IPS-18c (cell line): ENCODE data around the gene GASK1A.
"Not testable (repeated sequence)": the region's sequence is repeated elsewhere in the genome, so short reads cannot be mapped to it uniquely, and the experiment has no call there.

Experiments used
- H3K4me3 ChIP-seq: 2 replicates; pipeline ENCODE4 v1.7.0; 2013; ENCODE audit warnings: low read depth, mild to moderate bottlenecking, low read length, moderate library complexity; ENCODE audit not compliant: insufficient read depth
- H3K9me3 ChIP-seq: one replicate; pipeline ENCODE4 v1.6.1; 2013; ENCODE audit warnings: mild to moderate bottlenecking, low read length, moderate library complexity; ENCODE audit not compliant: control insufficient read depth, insufficient read depth

The GASK1A gene

DNA sequence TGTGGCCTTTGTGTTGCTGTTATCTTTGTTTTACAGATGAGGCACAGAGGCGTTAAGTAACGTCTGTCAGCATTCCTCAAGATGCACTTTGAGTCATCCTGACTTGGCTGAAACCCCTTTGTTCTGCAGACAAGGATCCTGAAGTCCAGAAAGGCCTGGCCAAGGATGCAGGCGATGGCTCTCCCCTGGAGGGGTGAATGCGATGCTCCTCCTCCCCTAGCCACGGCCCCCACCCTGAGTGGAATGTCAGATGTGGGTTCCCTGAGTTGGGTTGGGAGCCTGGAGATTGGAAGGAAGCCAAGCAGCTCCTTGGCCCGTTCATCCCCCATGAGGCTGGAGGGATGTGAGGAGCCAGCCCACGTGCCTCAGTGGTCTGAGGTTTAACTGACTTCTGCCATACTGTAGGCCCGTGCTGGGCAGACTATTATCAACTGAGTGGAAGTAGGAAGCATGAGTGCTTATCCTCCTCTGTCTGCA lies 83.5 kb downstream of the GASK1A start:
- H3K9me3 ChIP-seq, result no peaks in the 10 kb centered on the region
- no peak overlapping the region for H3K4me3 ChIP-seq

DNA sequence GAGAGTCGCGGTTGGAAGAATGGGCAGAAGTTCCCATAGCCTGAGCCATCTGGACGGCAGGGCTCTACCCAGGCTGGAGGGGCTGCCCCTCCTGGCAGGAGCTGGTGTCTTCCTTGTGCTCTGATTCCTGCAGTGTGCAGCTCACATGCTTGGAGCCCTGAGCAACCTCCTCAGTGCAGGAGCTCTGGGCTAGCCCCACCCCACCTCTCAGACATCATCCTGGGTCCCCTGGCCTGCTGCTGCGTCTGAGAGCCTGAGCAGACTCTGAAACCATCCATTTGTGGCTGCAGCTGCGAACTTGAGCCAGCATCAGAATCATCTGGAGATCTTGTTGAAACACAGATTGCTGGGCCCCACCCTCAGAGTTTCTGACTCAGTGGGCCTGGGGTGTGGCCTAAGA lies 84.0 kb downstream of the GASK1A start:
- H3K4me3 ChIP-seq, result no peak overlapping the region
- H3K9me3 ChIP-seq, result no peaks in the 10 kb centered on the region

DNA sequence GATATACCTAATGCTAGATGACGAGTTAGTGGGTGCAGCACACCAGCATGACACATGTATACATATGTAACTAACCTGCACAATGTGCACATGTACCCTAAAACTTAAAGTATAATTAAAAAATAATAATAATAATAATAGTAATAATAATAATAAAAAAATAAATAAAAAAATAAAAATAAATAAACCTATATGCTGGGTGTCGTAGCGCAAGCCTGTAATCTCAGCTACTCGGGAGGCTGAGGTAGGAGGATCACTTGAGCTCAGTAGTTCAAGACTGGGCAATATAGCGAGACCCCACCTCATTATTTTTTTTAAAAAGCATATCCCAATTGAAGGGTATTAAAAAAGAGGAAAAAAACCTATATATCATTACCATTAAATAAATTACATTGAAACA lies 91.6 kb downstream of the GASK1A start:
- H3K9me3 ChIP-seq, H3K4me3 ChIP-seq: not testable (repeated sequence)

DNA sequence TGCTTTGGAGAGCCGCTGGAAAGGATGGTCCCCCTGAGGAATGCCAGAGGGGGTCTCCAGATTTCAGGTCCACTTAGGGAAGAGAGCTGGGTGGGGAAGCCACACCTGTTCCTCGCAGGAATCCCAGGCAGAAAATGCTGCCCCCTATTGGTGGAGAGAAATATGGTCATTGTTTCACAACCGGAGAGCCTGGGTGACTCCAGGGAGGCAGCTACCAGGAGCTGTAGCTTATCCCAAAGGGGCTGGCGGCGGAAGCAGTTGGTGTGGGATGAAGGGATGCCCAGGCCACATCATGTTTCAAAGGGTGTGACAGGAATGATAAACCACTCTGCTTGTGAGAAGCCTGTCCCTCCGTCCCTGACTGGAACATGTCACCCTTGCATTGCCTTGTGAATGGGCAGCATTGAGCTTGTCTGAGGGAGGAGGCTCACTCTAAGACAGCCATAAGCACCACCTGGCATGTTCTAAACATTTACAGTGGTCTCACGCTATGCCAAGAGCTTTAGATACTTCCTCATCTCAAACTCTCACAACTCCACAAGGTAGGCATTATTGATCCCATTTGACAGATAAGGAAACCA lies 92.3 kb downstream of the GASK1A start:
- H3K4me3 ChIP-seq, result no peak overlapping the region
- no peaks in the 10 kb centered on the region for H3K9me3 ChIP-seq

DNA sequence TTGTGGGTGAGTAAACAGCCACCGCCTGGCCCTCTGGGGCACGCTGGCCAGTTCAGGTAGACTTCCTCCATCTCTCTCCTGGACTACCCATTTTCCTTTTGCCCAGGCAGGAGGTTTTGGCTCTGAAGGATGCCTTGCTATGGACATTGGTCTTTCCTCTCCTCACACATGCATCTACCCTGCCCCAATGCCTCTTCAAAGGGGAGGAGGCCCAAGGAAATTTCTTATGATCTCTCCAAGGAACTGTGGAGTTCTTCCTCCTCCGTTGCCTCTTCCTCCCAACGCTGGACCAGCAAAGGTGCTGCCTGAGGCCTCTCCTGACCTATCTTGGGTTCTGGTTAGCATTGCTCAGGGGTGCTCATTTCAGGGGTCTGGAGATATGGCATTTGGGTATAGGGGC lies 93.2 kb downstream of the GASK1A start:
- no peaks in the 10 kb centered on the region for H3K9me3 ChIP-seq
- no peak overlapping the region for H3K4me3 ChIP-seq

DNA sequence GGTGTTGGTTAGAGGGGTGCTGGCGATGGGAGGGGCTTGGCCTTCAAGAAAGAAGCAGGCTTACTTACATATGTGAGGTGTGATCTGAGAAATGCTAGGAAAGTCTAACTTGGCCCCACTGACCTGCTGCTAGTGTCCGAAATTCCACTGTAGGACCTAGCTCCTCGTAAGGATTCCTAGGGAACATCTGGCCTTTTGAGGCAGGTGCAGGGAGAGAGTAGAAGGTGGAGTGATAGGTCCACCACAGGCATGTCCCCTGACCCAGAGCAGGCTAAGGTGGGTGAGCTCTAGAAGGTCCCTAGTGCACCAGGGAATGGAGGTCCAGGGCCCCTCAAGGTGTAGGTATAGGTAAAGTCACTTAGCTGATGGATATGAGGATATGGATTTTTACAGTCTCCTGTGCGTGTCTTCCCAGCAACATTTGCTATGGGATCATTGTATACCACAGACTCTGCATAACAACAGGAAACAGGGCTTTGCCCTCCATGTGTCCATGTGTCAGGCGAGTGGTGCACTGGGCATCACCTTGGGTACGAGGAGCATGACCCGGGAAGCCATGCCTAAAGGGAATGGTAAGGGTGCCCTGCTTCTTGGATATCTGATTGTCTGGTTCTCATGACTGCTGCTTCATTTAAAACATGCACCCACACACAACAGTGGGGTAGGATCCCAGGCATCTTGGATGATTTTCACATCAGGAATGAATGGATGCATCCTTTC lies 94.2 kb downstream of the GASK1A start:
- Histone ChIP-seq H3K9me3 (no peaks in the 10 kb centered on the region), H3K4me3 (no peak overlapping the region)

DNA sequence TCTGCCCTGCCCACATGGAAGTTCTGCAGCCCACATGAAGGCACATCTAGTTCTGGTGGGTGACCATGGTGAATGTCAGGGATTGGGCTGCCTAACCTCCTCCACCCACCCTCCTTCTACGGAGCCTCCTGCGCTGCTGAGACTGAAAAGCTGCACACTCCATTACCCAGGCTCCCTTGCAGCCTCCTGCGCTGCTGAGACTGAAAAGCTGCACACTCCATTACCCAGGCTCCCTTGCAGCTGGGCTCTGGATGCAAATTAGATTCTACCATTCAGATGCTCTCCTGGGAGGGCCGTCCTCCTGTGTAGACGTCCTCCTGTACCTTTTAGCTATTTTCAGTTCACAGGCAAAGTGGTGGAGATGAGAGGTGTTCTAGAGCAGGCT lies 94.7 kb downstream of the GASK1A start:
- Histone ChIP-seq H3K4me3 (no peak overlapping the region), H3K9me3 (no peaks in the 10 kb centered on the region)

DNA sequence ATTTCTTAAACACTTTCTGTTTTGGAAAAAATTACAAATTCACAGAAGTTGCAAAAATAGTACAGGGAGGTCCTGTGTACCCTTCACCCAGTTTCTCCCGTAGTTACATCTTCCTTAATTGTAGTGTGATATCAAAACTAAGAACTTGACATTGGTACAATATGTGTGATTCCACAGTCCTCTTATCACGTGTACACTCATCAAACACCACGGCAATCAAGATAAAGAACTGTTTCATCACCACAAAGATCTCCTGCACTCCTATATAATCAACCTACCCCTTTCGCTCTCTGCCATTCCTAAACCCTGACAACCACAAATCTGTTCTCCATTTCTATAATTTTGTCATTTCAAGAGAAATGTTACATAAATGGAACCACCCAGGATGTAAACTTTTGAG lies 95.4 kb downstream of the GASK1A start:
- Histone ChIP-seq H3K4me3 (no peak overlapping the region), H3K9me3 (no peaks in the 10 kb centered on the region)

DNA sequence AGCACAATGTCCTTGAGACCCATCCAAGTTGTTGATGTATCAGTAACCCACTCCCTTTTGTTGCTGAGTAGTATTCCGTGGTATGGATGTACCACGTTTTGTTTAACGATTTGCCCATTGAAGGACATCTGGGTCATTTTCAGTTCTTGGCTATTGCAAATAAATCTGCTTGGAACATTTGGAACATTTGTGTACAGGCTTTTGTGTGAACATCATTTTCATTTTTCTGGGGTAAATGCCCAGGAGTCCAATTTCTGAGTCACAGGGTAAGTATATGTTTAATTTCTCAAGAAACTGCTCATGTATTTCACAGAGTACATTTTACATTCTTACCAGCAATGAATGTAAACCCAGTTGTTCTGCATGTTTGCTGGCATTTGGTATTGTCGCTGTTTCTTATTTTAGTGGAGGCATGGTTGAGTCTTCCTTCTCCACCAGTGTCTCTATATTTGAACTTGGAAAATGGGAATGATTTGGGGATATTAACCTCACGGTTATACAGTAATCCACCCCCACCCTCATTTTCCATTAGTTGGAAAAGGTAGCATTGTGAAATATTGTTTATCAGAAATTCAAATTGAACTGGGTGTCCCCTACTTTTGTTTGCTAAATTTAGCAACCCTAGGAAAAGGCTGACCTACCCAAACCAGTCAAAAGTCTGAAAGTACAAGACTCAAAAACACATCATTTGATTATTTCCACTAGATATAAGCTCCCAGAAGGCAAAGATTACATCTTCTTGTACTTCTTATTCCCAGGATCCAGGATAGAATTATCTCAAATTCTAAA lies 96.0 kb downstream of the GASK1A start:
- no peaks in the 10 kb centered on the region for H3K9me3 ChIP-seq
- H3K4me3 ChIP-seq, result no peak overlapping the region

DNA sequence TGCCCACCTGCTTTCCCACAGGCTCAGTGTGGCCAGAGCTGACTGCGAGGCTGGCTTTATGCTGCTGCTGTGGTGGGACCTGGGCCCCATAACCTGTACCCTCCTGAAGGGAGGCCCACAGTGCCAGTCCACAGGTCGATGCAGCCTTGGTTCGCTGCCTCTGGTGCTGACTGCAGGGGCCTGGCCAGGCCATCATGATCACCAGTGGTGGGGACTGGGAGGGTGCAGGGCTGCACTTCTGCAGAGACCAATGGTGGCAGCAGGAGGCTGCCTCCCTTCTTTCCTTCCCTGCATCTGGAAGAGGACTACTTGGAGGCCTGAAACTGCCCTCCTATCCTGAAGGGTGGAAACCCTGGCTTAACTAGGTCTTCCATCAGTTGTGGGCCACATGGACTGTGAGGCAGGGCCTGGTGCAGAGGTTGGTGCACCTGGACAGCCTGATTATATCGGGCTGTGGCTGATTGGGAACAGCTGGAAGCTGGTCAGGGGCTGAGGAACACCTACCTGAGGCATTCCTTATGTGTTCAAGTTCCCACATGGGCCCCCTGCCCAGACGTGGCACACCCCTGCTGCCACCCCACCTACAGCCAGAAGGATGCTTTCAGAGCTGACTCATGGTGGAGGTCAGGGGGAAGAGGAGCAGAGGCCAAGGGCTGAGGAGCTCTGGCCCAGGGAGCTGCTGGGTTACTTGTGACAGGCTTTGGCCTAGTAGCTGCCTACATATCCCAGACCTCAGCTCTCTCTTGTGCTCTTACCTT lies 97.0 kb downstream of the GASK1A start:
- Histone ChIP-seq H3K9me3 (no peaks in the 10 kb centered on the region), H3K4me3 (no peak overlapping the region)

DNA sequence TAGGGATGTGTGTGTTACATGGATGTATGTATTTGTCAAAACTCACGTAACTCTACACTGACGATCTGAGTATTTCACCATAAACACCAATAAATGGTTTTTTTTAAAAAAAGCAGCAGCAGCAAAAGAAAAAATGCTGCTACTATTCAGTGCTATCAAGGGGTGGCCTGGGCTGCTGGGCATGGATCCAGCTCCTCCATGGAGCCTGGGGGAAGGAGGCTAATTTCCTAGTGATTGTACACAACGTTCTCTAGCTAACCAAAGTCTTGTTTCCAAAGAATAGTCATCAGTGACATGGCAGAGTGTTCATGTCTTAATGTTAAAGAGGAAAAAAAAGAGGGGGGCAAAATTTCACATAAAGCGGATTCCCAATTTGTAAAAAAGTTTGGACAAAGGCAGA lies 97.7 kb downstream of the GASK1A start:
- H3K9me3 ChIP-seq, result no peaks in the 10 kb centered on the region
- H3K4me3 ChIP-seq, result no peak overlapping the region

DNA sequence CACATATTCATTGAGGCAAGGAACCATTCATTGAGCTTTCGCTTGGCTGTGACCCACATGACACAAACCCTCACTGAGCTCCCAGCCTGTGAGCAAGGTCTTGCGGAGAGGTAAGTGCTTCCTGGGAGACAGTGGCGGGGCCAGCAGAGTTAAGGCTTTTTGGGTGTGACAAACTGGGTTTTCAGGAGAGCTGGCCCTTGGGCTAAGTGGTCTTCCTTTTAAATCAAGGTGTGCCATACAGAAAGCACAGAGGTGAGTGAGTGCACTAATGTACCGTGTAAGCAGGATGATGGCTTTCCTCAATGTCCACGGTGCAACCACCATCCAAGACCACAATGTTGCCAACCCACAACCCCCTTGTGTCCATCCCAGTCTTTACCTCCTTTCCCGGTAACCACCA lies 98.2 kb downstream of the GASK1A start:
- Histone ChIP-seq H3K4me3 (no peak overlapping the region), H3K9me3 (no peaks in the 10 kb centered on the region)

DNA sequence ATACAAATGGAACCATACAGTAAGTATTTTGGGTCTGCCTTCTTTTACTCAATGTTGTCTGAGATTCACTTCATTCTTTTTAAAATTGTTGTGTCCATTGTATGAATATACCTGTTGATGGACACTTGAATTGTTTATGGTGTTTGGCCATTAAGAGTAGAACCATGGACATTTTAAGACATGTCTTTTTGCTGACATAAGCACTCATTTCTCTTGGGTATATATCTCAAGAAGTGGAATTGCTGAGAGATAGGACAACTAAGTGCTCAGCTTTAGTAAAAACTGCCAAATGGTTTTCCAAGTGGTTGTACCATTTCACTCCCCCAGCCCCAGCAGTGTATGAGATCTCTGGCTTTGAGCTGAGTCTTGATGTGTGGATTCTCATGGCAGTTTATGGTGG lies 98.6 kb downstream of the GASK1A start:
- H3K4me3 ChIP-seq, result no peak overlapping the region
- H3K9me3 ChIP-seq, result no peaks in the 10 kb centered on the region

DNA sequence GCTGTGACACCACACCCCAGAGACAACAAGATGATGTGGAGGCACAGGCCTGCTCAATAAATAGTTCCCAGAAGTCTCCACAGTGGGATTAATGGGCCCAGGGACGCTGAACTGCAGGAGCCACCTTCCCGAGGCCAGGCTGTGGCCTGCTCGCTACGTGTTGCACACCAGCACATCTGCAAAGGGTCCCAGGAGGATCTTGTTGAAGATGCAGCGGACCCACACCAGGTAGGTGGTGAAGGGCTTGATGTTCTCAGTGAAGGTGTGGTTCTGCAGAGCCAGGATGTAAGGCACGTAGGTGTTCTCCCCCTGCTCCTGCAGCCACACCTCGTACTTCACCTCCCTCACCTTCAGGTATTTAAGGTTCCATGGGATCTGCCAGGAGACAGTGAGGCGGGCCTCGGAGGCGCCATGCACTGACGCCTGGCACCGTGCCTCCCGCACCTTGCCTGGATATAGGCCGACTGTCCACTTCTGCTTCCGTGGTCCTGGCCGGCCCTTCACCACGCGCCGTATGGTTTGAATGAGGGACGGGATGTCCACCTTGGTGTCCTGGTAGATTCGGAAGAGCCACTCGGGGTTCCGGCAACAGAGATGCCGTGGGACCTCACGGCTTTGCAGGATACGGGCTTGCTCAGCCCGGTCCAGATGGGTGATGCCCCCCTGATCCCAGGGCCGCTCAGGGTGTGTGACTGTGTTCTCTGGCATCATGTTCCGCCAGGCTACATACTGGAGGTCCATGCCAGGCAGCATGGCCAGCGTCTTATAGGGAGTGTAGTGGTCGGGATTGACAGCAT lies 100.6 kb downstream of the GASK1A start:
- Histone ChIP-seq H3K4me3 (no peak overlapping the region), H3K9me3 (peaks cover 3% of the 10 kb centered on the region)

DNA sequence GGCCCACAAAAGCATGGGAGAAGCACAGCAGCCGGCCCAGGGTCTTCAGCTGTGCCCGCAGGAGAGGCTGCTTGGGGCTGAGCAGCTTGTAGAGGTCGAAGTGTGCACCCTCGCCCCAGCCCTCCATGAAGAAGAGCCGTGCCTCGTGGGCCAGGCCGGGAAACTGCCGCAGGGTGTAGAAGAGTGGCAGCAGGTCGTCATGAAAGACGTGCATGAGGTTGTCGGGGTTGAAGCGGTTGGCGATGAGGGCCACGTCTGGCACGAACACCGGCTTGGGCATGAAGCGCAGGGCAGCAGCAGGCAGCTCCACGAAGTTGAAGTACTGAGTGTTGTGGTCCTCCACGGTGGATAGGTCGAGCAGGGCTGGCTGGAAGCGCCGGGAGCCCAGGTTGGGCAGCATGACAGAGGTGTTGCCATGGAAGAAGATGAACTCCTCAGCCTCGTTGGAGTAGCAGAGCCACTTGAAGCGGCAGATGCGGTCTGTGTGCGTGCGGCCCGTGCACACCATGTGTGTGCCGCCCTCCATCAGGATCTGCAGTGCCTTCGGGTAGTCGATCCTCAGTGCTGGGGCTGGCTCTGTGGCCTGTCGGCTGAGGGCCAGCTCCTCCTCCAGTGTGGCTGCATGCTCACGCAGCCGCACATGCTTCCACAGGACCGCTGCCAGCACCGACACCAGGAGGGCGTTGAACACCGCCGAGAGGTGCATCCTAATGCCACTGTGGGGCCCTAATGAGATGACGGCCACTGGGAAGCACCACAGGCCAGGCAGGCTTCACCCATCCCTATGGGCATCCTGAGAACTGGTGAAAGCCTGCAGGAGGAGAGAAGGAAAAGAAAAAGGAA lies 101.8 kb downstream of the GASK1A start:
- no peak overlapping the region for H3K4me3 ChIP-seq
- peaks cover 3% of the 10 kb centered on the region for H3K9me3 ChIP-seq

DNA sequence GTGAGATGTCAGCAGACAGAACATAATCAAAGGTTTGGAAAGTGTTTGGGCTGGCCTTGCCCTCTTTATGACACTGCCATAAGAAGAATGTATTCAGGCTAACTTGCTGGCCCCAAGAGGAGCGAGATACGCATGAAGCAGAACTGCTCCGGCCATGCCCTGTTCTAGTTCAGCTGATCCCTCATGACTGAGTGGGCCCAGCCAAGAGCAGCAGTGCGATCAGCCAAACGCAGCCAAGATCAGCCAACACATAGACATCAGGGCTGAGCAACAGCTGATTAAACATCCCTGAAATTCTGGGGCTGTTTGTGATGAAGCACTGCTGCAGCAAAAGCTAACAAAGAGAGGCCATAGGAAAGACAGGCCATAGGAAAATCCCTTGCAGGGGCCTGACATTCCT lies 102.7 kb downstream of the GASK1A start:
- Histone ChIP-seq H3K9me3 (peaks cover 3% of the 10 kb centered on the region), H3K4me3 (no peak overlapping the region)
